NCI-H146 treated with DMSO at 0.1 percent for 48 hours (cell line): ENCODE measurements around the gene NFATC1.
"Not testable (repeated sequence)": the region's sequence is repeated elsewhere in the genome, so short reads cannot be mapped to it uniquely, and the experiment has no call there.

ENCODE experiments used
- DNase-seq: peaks from one replicate; lab custom pipeline; 2025; ENCODE audit not compliant: unreplicated experiment; lab: John Stamatoyannopoulos, UW

Gene NFATC1

GRCh38 chr18:79374408-79375171, 21.1 kb upstream of the NFATC1 start:
- no peak for DNase-seq

- DNase-seq: no peak
Measured at GRCh38 chr18:79375441-79376154, 20.1 kb upstream of the NFATC1 start.

GRCh38 chr18:79376661-79377060, 19.1 kb upstream of the NFATC1 start:
- DNase-seq: not testable (repeated sequence)

- no peak for DNase-seq
Measured at GRCh38 chr18:79377187-79377891, 18.4 kb upstream of the NFATC1 start.

- no peak for DNase-seq
Measured at GRCh38 chr18:79378536-79379250, 17.0 kb upstream of the NFATC1 start.

GRCh38 chr18:79379251-79379905, 16.4 kb upstream of the NFATC1 start:
- no peak for DNase-seq

GRCh38 chr18:79379931-79380815, 15.6 kb upstream of the NFATC1 start:
- DNase-seq: no peak

- peak; percentile 30 for DNase-seq
Measured at GRCh38 chr18:79380816-79381806, 14.6 kb upstream of the NFATC1 start.

- no peak for DNase-seq
Measured at GRCh38 chr18:79381811-79382311, 13.9 kb upstream of the NFATC1 start.

GRCh38 chr18:79382681-79383387, 12.9 kb upstream of the NFATC1 start:
- DNase-seq: no peak

GRCh38 chr18:79383388-79384056, 12.2 kb upstream of the NFATC1 start:
- no peak for DNase-seq

GRCh38 chr18:79384151-79384807, 11.5 kb upstream of the NFATC1 start:
- DNase-seq: peak; percentile 42

GRCh38 chr18:79384834-79385233, 10.9 kb upstream of the NFATC1 start:
- no peak for DNase-seq

GRCh38 chr18:79385326-79385707, 10.4 kb upstream of the NFATC1 start:
- DNase-seq: no peak

GRCh38 chr18:79385708-79386341, 9.9 kb upstream of the NFATC1 start:
- DNase-seq: no peak

GRCh38 chr18:79386547-79386946, 9.2 kb upstream of the NFATC1 start:
- DNase-seq: no peak
